Measurements from ENCODE around the gene ECHS1.

The ECHS1 gene

DNA sequence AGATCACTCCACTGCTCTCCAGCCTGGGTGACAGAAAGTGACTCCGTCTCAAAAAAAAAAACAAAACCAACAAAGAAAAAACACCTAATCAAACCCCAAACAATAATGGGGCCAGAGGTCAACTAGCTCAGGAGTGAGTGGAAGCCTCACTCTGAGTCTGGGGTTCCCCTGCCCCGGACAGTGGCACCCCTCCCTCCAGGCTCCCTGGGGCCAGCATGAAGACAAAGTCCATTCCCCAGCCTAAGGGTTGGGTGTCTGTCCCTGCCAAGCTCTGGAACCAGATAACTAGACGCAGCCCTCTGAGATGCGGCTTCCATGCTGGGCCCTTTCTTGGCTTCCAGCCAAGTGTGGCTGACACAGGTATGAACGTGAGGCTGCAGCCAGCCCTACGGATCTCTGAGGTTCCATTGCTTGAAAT, 13.6 kb downstream of the ECHS1 start:
- TF ChIP-seq, protein P1, sequence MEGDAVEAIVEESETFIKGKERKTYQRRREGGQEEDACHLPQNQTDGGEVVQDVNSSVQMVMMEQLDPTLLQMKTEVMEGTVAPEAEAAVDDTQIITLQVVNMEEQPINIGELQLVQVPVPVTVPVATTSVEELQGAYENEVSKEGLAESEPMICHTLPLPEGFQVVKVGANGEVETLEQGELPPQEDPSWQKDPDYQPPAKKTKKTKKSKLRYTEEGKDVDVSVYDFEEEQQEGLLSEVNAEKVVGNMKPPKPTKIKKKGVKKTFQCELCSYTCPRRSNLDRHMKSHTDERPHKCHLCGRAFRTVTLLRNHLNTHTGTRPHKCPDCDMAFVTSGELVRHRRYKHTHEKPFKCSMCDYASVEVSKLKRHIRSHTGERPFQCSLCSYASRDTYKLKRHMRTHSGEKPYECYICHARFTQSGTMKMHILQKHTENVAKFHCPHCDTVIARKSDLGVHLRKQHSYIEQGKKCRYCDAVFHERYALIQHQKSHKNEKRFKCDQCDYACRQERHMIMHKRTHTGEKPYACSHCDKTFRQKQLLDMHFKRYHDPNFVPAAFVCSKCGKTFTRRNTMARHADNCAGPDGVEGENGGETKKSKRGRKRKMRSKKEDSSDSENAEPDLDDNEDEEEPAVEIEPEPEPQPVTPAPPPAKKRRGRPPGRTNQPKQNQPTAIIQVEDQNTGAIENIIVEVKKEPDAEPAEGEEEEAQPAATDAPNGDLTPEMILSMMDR (IDR thresholded peaks at IDR 0.05; ENCODE audit: low read depth, low read length), result no peak
- no peak overlapping the region for H3K4me3 ChIP-seq (ENCODE audit: low read depth, low read length)

DNA sequence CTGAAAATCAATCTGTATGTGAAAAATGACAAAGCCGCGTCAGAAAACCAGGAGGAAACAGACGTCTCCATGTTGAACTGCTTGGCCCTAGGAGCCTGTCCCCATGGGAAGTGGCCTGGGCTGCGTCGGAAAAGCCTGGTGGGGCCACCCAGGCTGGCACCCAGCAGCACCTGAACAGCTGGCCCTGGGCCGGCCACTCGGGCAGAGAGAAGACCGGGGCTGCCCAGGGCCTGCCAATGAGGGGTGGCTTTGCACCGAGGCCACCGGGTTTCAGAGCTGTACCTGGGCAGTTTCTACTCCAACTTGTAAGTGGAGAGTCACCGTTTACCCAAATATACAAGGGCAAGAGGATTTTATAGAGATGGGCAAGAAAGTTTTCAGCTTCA, 14.2 kb downstream of the ECHS1 start:
- H3K4me3 ChIP-seq (ENCODE audit: low read depth, low read length), result no peak overlapping the region
- TF ChIP-seq, protein P1 (IDR thresholded peaks at IDR 0.05; ENCODE audit: low read depth, low read length), result no peak

DNA sequence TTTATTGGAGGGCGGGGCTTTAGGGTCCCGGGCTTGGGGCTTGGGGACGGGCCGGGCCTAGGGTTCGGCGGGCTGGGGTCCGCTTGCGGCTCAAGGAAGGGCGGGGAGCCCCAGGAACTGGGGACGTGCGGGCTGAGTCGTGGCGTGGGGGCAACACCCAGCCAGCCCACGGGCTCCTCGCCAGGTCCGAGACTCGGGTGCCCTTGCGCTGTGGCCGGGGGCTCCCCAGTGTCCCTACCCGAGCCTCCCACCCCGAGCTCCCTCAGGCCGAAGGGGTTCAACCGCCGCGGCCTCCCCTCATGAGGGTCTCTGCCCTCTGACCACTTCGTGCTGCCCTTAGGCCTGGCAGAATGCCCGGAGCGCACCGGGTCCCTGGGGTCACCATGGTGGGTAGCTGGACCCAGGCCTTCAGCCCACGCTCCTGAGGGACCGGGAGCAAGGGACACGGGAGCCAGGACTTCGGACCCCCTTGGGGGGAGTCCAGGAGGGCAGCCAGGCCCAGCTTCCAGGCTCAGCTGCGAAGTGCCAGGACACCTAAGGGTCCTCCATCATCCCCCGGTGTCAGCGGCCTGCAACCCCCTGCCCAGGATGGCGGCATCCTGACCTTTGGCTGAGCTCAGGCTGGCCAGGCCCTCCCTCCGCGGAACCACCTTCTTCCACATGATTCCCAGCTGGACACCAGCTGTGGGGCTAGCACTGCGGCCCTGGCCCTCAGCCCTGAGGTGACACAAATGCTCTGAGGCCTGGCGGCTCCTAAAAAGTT, 14.8 kb downstream of the ECHS1 start:
- TF ChIP-seq, protein P1 (IDR thresholded peaks at IDR 0.05; ENCODE audit: low read depth, low read length), result no peak
- H3K4me3 ChIP-seq (ENCODE audit: low read depth, low read length), result no peak overlapping the region

DNA sequence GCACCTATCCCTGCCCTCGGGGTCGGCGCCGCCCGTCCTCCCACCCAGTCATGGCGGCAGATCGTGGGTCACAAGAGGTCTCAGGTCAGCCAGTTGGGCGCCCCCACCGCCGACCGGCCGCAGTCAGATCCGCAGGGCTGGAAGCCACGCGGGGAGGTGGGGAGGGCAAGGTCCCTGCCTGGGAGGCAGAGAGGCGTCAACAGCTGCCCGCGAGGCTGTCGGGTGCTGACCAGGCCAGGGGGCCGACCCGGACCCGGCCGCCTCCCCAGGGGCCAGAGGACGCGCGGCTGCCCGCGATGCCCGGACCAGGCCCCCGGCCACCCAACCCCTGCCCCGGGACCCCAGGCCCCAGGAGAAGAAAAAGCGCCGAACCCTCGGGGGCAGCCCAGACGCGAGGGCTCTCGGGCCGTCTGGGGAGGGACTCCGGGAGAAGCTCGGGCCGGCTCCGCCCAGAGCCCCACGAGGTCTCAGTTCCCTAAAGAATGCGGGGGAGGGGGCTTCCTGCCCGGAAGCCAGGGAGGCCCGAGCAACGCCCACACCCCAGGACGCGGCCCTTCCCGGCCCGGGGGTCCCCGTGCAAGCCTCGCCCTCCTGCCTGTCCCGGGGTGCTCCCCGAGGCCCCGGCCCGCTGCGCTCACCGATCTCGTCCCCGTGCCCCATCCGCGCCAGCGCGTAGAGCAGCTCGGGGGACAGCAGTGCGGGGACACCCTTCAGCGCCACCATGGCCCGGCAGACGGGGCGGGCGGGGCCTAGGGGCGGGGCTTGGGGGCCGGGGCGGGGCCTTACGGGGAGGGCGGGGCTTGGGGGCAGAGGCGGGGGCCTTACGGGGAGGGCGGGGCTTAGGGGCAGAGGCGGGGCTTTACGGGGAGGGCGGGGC, 15.6 kb downstream of the ECHS1 start, which contains the start of gene FUOM:
FUOM (minus strand) TSS at position 735 of the 877 bp plus-strand sequence; CDS start at position 723, 12 bp downstream.
- TF ChIP-seq, protein P1 (IDR thresholded peaks at IDR 0.05; ENCODE audit: low read depth, low read length), result no peak
- H3K4me3 ChIP-seq (ENCODE audit: low read depth, low read length), result peak within 1 kb of the TSS; percentile 57

DNA sequence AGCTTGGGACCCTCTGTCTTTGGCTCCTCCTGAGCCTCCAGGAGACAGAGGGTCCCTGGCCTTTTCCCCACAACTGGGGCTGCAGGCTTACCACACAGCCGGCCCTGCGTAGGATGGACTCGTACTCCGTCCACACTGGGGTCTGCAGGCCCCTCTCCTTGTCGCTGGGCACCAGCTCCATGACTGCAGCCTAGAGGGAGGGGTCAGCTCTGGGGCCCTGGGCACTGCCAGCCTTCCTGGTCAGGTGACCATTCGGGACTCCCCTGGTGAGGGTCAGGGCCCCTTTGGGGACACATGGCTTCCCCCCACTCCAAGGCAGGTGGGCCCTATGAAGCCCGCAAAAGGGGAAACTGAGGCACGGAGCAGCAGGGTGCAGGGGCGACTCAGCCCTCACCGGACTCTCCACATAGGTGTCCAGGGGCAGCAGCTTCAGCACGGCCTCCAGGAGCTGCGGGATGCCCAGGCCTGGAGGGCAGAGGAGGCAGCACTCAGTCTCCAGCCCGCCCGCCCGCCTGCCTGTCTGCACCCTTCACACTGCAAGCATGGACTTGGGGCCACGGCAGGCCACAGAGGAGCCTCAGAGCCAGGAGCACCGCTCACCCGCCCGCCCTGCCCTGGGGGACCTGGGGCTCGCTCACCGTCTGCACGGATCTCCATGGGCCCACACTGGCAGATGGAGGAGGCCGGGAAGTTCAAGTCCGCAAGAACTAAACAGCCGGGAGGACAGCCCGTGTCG, 16.4 kb downstream of the ECHS1 start:
- H3K4me3 ChIP-seq (ENCODE audit: low read depth, low read length), result peak overlapping the region; percentile 57
- TF ChIP-seq, protein P1 (IDR thresholded peaks at IDR 0.05; ENCODE audit: low read depth, low read length), result no peak

DNA sequence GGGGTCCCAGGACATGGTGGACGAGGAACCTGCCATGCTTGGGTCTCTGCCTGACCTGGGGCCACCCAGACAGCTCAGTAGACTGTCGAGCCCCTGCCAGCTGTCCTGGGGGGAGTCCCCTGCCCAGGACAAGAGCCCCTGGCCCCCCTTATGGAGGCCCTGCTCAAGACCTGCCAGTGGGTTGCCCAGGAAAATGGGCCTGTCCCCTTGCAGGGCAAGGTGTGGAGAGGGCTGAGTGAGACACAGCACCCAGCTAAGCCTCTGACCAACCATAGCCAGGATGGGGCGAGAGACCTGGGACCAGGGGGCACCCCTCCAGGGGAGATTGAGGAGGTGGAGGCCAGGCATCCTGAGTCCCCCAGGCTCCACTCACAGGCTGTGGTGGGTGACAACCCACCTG, 17.2 kb downstream of the ECHS1 start:
- no peak overlapping the region for H3K4me3 ChIP-seq (ENCODE audit: low read depth, low read length)
- TF ChIP-seq, protein P1 (IDR thresholded peaks at IDR 0.05; ENCODE audit: low read depth, low read length), result no peak
